Fibroblast of lung (primary cell): ENCODE measurements around the gene SLC22A17.

ENCODE experiments used
- CTCF ChIP-seq, 2 donors: IDR thresholded peaks in 1 of 2; conservative IDR thresholded peaks in 1 of 2; 1 replicate in 1 of 2; 2 replicates in 1 of 2; pipeline ENCODE4 v1.5.1; 2011 to 2012; ENCODE audit warnings: low read length in 2 of 2, control low read depth in 1 of 2, inconsistent platforms in 1 of 2, low read depth in 1 of 2, mild to moderate bottlenecking in 1 of 2
- EZH2 ChIP-seq: IDR thresholded peaks from 2 replicates; pipeline ENCODE4 v1.5.1; 2012; ENCODE audit warnings: low read length, control low read depth, mild to moderate bottlenecking; ENCODE audit errors: missing control alignments

DNA sequence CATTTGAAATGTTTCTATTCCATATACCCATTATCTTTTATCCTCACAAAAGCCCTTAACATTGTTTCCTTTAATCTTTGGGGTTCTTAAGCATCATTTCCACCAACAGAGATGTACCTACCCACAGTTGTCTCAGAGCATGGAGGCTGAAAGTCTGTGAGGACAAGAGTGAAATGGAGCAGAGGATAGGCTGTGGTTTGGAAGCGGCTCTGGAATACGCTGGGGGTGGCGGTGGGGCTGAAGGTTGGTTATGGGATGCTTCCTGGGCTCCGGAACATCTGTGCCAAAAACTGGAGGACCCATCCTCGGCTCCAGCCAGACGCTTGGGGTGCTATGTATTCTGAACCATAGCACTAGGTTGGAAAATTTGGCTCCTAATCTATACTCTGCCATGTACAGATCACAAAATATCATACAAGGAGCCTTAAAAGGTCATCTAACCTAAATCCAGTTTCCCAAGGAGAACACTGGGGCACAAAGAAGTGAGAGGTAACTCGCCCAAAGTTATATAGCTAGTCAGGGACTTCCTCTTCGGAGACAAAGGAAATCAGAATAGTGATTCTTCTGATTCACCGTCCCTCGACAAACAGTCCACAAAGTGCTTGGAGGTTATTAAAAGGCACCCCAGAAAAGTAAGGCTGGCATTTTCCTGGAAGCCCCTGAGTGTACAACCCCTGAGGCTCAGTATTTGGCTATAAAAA, 52.6 kb downstream of the SLC22A17 start:
- no peak for TF ChIP-seq EZH2
- no peak for TF ChIP-seq CTCF (conservative IDR thresholded peaks at IDR 0.05 in 1 of 2, IDR thresholded peaks at IDR 0.05 in 1 of 2; ENCODE audit: low read depth in 1 of 2, low read length in 2 of 2)
